Glutamatergic neuron (in vitro differentiated cells): ENCODE data around the gene C1QBP. TPM values are rescaled to one million over a fixed set of nuclear protein-coding genes. Genes with fewer than 3 reads are reported as not detected.

Experiments used
- DNase-seq: peaks from one replicate; pipeline ENCODE4 v3.0.0; 2022
- H3K27ac Mint-ChIP-seq: one replicate; pipeline ENCODE4 v1.8.0; 2020; ENCODE audit warnings: mild to moderate bottlenecking, mixed read lengths, inconsistent platforms; ENCODE audit not compliant: unreplicated experiment
- H3K27me3 Mint-ChIP-seq: one replicate; pipeline ENCODE4 v1.8.0; 2020; ENCODE audit warnings: mild to moderate bottlenecking, moderate library complexity, mixed read lengths, inconsistent platforms; ENCODE audit not compliant: unreplicated experiment
- H3K36me3 Mint-ChIP-seq: one replicate; pipeline ENCODE4 v1.8.0; 2020; ENCODE audit warnings: mild to moderate bottlenecking, mixed read lengths, inconsistent platforms; ENCODE audit not compliant: unreplicated experiment
- H3K4me1 Mint-ChIP-seq: one replicate; pipeline ENCODE4 v1.8.0; 2020; ENCODE audit warnings: mild to moderate bottlenecking, low read depth, mixed read lengths, inconsistent platforms; ENCODE audit not compliant: unreplicated experiment
- H3K4me3 Mint-ChIP-seq: one replicate; pipeline ENCODE4 v1.8.0; 2020; ENCODE audit warnings: mild to moderate bottlenecking, mixed read lengths, inconsistent platforms; ENCODE audit not compliant: unreplicated experiment
- H3K9me3 Mint-ChIP-seq: one replicate; pipeline ENCODE4 v1.8.0; 2020; ENCODE audit warnings: mild to moderate bottlenecking, moderate library complexity, mixed read lengths, inconsistent platforms; ENCODE audit not compliant: unreplicated experiment
- CTCF ChIP-seq: fragments of 200-600 bp; sonication (generic); IDR thresholded peaks from one replicate; pipeline ENCODE4 v1.5.0; 2021; ENCODE audit not compliant: partially characterized antibody, unreplicated experiment
- total RNA-seq: library from RNA; stranded (reverse); fragmentation: NEBNext Ultra II Directional; extraction: Animal tissue kit (Norgen Biotek cat#: 25700); gene quantifications from one replicate; pipeline ENCODE4 v1.2.1, GENCODE V29; 2021; ENCODE audit not compliant: unreplicated experiment

The C1QBP gene
- total RNA-seq, 1 donor from 2014 or later, result 96.4 TPM

DNA sequence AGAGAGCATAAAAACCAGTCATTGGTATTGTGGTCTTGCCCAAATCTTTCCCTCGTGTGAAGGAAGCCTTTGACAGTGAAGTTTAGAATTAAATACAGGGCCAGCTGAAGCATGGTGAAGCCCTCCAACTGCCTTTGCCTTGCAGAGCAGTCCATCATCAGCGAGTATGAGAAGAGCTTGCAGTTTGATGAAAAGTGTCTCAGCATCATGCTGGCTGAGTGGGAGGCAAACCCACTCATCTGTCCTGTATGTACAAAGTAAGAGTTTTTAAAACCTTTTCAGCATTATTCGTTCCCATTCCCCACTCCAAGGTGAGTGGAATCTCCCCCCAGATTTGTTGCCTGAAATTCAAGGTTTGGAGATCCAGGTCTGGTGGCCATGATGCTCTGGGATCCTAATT is 13.1 kb downstream of the C1QBP start:
- no peak for TF ChIP-seq CTCF
- Mint-ChIP-seq H3K4me3 (no peak overlapping the region), H3K4me1 (peaks cover 24% of the 10 kb centered on the region), H3K27ac (no peak overlapping the region), H3K27me3 (no peaks in the 10 kb centered on the region), H3K9me3 (no peaks in the 10 kb centered on the region), H3K36me3 (no peaks in the 10 kb centered on the region)
- DNase-seq, result no peak

DNA sequence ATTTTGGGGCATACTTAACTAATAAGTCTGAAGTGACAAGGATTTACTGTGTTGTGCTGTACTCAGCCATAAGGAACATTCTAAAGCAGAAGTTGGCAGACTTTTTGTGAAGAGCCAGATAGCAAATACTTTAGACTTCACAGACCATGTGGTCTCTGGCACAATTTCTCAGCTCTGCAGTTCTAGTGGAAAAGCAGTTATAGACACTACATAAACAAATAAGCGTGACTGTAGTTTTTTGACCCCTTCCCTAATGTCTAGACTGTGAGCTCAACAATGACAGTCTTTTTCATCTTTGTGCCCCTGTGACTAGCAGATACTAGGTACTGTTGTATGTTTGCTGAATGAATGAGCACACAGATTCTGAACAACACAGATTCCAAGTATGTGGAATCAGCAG is 14.0 kb downstream of the C1QBP start:
- peaks cover under 1% of the 10 kb centered on the region for H3K9me3 Mint-ChIP-seq
- TF ChIP-seq CTCF, result no peak

GRCh38 chr17:5422505-5422904 is 16.4 kb downstream of the C1QBP start:
- Mint-ChIP-seq H3K27me3 (peaks cover 13% of the 10 kb centered on the region), H3K4me1 (peaks cover 13% of the 10 kb centered on the region), H3K36me3 (no peaks in the 10 kb centered on the region), H3K4me3 (peak overlapping the region; percentile 2), H3K9me3 (peaks cover 9% of the 10 kb centered on the region), H3K27ac (no peak overlapping the region)
- DNase-seq, result no peak
- TF ChIP-seq CTCF, result no peak

More for the DNA sequence above, 14.0 kb downstream of the C1QBP start:
- no peak overlapping the region for H3K27ac Mint-ChIP-seq
- no peaks in the 10 kb centered on the region for H3K36me3 Mint-ChIP-seq
- no peak for DNase-seq
- H3K27me3 Mint-ChIP-seq, result peaks cover 3% of the 10 kb centered on the region
- no peak overlapping the region for H3K4me3 Mint-ChIP-seq
- H3K4me1 Mint-ChIP-seq, result peaks cover 23% of the 10 kb centered on the region

- Mint-ChIP-seq H3K4me1 (peaks cover 13% of the 10 kb centered on the region), H3K4me3 (peak within 1 kb of the TSS; percentile 100), H3K27me3 (peaks cover 13% of the 10 kb centered on the region), H3K27ac (peak within 1 kb of the TSS; percentile 96), H3K9me3 (peaks cover 9% of the 10 kb centered on the region), H3K36me3 (no peaks in the 10 kb centered on the region)
- DNase-seq, result peak; percentile 95
- no peak for TF ChIP-seq CTCF
These were observed 18.8 kb downstream of the C1QBP start, which contains the start of gene RPAIN for GRCh38 chr17:5419959-5420653. Gene RPAIN (plus strand): TSS chr17:5420182. CDS start chr17:5420211, 29 bp downstream.

DNA sequence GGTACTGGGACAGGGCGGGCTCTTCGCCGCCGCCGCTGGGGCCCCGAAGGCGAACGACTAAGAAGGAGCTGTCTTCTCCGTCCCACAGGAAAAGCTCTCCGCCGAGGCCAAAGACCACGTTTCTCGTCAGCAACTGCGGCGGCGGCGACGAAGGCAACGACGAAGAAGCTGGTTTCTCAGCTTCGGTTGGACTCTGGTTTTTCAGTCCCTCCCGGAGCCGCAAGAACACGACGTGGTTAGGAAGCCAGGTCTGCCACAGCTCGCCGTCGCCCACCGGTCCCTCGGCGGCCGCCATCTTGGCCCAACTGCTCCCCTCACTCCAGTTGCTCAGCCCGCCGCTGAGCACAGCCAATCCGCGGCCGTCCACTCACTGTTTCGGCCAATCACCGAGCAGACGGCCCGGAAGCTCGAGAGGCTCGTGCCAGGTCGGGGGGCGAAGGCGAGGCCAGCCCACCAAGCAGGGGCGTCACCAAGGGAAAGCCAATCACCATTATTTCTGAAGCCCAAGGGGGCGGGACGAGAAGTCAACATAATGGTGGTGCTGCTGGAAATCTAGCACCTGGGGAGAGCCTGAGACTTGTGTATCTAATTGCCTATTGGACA is 19.5 kb downstream of the C1QBP start, which contains the start of gene NUP88:
Gene NUP88 (minus strand): TSS at position 307 of the 603 bp plus-strand sequence. CDS start 12 bp downstream, at position 295.
- DNase-seq, result peak; percentile 97
- Mint-ChIP-seq H3K27me3 (peaks cover 13% of the 10 kb centered on the region), H3K4me3 (peak within 1 kb of the TSS; percentile 100), H3K36me3 (no peaks in the 10 kb centered on the region), H3K4me1 (peaks cover 13% of the 10 kb centered on the region), H3K9me3 (peaks cover 9% of the 10 kb centered on the region), H3K27ac (peak within 1 kb of the TSS; percentile 96)
- no peak for TF ChIP-seq CTCF
